ENCODE measurements around the gene CLMP. TPM values are rescaled to one million over a fixed set of nuclear protein-coding genes. Genes with fewer than 3 reads are reported as not detected.
"Not testable (repeated sequence)": the region's sequence is repeated elsewhere in the genome, so short reads cannot be mapped to it uniquely, and the experiment has no call there.

CLMP gene
- total RNA-seq, 1 donor from 2014 or later, result 2.3 TPM

GRCh38 chr11:123159183-123159857 lies 35.7 kb downstream of the CLMP start:
- no peak overlapping the region for H3K4me3 Mint-ChIP-seq (ENCODE audit: low read depth)
- H3K4me1 Mint-ChIP-seq (ENCODE audit: low read depth), result no peaks in the 10 kb centered on the region
- no peak overlapping the region for H3K27ac Mint-ChIP-seq
- TF ChIP-seq, protein P1, sequence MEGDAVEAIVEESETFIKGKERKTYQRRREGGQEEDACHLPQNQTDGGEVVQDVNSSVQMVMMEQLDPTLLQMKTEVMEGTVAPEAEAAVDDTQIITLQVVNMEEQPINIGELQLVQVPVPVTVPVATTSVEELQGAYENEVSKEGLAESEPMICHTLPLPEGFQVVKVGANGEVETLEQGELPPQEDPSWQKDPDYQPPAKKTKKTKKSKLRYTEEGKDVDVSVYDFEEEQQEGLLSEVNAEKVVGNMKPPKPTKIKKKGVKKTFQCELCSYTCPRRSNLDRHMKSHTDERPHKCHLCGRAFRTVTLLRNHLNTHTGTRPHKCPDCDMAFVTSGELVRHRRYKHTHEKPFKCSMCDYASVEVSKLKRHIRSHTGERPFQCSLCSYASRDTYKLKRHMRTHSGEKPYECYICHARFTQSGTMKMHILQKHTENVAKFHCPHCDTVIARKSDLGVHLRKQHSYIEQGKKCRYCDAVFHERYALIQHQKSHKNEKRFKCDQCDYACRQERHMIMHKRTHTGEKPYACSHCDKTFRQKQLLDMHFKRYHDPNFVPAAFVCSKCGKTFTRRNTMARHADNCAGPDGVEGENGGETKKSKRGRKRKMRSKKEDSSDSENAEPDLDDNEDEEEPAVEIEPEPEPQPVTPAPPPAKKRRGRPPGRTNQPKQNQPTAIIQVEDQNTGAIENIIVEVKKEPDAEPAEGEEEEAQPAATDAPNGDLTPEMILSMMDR (IDR thresholded peaks at IDR 0.05; ENCODE audit: unreplicated experiment), result no peak
- H3K36me3 Mint-ChIP-seq (ENCODE audit: insufficient read depth), result no peaks in the 10 kb centered on the region
- peaks cover 9% of the 10 kb centered on the region for H3K27me3 Mint-ChIP-seq
- no peaks in the 10 kb centered on the region for H3K9me3 Mint-ChIP-seq (ENCODE audit: low read depth)
- no peak for DNase-seq (ENCODE audit: low spot score, unreplicated experiment)

GRCh38 chr11:123158033-123159003 lies 36.7 kb downstream of the CLMP start:
- H3K4me3 Mint-ChIP-seq (ENCODE audit: low read depth), result no peak overlapping the region
- H3K27me3 Mint-ChIP-seq, result peaks cover 9% of the 10 kb centered on the region
- H3K27ac Mint-ChIP-seq, result no peak overlapping the region
- H3K9me3 Mint-ChIP-seq (ENCODE audit: low read depth), result no peaks in the 10 kb centered on the region
- no peaks in the 10 kb centered on the region for H3K36me3 Mint-ChIP-seq (ENCODE audit: insufficient read depth)
- DNase-seq (ENCODE audit: low spot score, unreplicated experiment), result no peak
- TF ChIP-seq, protein P1 (IDR thresholded peaks at IDR 0.05; ENCODE audit: unreplicated experiment), result no peak
- no peaks in the 10 kb centered on the region for H3K4me1 Mint-ChIP-seq (ENCODE audit: low read depth)

DNA sequence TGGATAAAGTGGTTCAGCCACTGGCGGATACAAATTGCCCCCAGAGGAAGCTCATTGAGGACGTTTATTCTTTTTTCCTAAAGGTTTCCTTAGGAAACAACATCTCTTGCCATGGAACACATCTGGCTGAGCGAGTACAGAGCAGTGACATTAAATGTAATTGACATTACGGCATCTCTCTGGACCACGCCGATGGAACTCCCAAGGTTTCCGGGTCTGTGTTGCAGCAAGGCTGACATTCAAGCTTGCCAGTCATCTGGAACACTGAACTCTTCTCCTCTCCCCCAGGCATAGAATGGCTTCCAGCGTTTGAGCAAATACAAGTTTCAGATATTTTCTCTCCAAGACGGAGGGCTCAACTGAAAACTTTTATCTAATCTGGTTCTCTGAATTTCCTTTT lies 42.1 kb downstream of the CLMP start:
- no peaks in the 10 kb centered on the region for H3K4me1 Mint-ChIP-seq (ENCODE audit: low read depth)
- DNase-seq (ENCODE audit: low spot score, unreplicated experiment), result no peak
- H3K4me3 Mint-ChIP-seq (ENCODE audit: low read depth), result no peak overlapping the region
- TF ChIP-seq, protein P1 (IDR thresholded peaks at IDR 0.05; ENCODE audit: unreplicated experiment), result no peak
- H3K36me3 Mint-ChIP-seq (ENCODE audit: insufficient read depth), result no peaks in the 10 kb centered on the region
- H3K27ac Mint-ChIP-seq, result no peak overlapping the region
- no peaks in the 10 kb centered on the region for H3K9me3 Mint-ChIP-seq (ENCODE audit: low read depth)
- H3K27me3 Mint-ChIP-seq, result peaks cover 4% of the 10 kb centered on the region

DNA sequence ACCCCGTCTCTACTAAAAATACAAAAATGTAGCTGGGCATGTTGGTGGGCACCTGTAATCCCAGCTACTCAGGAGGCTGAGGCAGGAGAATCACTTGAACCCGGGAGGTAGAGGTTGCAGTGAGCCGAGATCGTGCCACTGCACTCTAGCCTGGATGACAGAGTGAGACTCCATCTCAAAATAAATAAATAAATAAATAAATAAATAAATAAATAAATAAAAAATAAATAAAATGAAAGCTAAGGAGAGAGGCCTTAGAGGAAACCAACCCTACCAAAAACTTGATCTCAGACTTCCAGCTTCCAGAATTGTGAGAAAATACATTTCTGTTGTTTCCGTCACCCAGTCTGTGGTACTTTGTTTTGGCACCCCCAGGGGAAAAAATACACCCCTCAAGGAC lies 42.7 kb downstream of the CLMP start:
- H3K4me3 Mint-ChIP-seq (ENCODE audit: low read depth); H3K9me3 Mint-ChIP-seq (ENCODE audit: low read depth); H3K27ac Mint-ChIP-seq: not testable (repeated sequence)

GRCh38 chr11:123151796-123152195 lies 43.3 kb downstream of the CLMP start:
- no peaks in the 10 kb centered on the region for H3K9me3 Mint-ChIP-seq (ENCODE audit: low read depth)
- no peak overlapping the region for H3K4me3 Mint-ChIP-seq (ENCODE audit: low read depth)
- TF ChIP-seq, protein P1 (IDR thresholded peaks at IDR 0.05; ENCODE audit: unreplicated experiment), result no peak
- no peak for DNase-seq (ENCODE audit: low spot score, unreplicated experiment)
- H3K27ac Mint-ChIP-seq, result no peak overlapping the region
- peaks cover 4% of the 10 kb centered on the region for H3K27me3 Mint-ChIP-seq
- H3K4me1 Mint-ChIP-seq (ENCODE audit: low read depth), result no peaks in the 10 kb centered on the region
- no peaks in the 10 kb centered on the region for H3K36me3 Mint-ChIP-seq (ENCODE audit: insufficient read depth)

More for the DNA sequence above, 42.7 kb downstream of the CLMP start:
- DNase-seq (ENCODE audit: low spot score, unreplicated experiment); H3K36me3 Mint-ChIP-seq (ENCODE audit: insufficient read depth); H3K27me3 Mint-ChIP-seq; H3K4me1 Mint-ChIP-seq (ENCODE audit: low read depth): not testable (repeated sequence)
